Osteoblast (primary cell): Measurements from ENCODE around the gene UPB1. TPM values are rescaled to one million over a fixed set of nuclear protein-coding genes. Genes with fewer than 3 reads are reported as not detected.

Experiments
- DNase-seq: peaks from one replicate; pipeline ENCODE4 v3.0.0; 2011; ENCODE audit warnings: low spot score, mixed read lengths; ENCODE audit not compliant: insufficient read length; ENCODE audit errors: missing footprints
- H2AFZ ChIP-seq: 2 replicates; pipeline ENCODE4 v1.6.0; 2011; ENCODE audit warnings: mild to moderate bottlenecking, low read length
- H3K27ac ChIP-seq: 2 replicates; pipeline ENCODE4 v1.5.1; 2011; ENCODE audit warnings: mild to moderate bottlenecking, low read depth, low read length, moderate library complexity
- H3K27me3 ChIP-seq: 2 replicates; pipeline ENCODE4 v1.6.0; 2012; ENCODE audit warnings: mild to moderate bottlenecking, control low read depth, inconsistent platforms, low read length, moderate library complexity; ENCODE audit not compliant: insufficient read depth
- H3K36me3 ChIP-seq: 2 replicates; pipeline ENCODE4 v1.5.1; 2011; ENCODE audit warnings: mild to moderate bottlenecking, low read length, control low read depth, moderate library complexity; ENCODE audit not compliant: insufficient read depth
- H3K4me1 ChIP-seq: 2 replicates; pipeline ENCODE4 v1.5.1; 2011; ENCODE audit warnings: mild to moderate bottlenecking, low read length, control low read depth, moderate library complexity; ENCODE audit not compliant: insufficient read depth
- H3K4me2 ChIP-seq: 2 replicates; pipeline ENCODE4 v1.6.0; 2011; ENCODE audit warnings: mild to moderate bottlenecking, low read length; ENCODE audit not compliant: insufficient read depth
- H3K4me3 ChIP-seq: fragments of 200-600 bp; sonication (generic); 3 replicates; pipeline ENCODE4 v1.5.1; 2012; ENCODE audit warnings: mild to moderate bottlenecking, low read length, inconsistent platforms; ENCODE audit not compliant: insufficient read depth
- H3K79me2 ChIP-seq: 2 replicates; pipeline ENCODE4 v1.6.0; 2012; ENCODE audit warnings: mild to moderate bottlenecking, low read length, control low read depth, inconsistent platforms; ENCODE audit not compliant: insufficient read depth
- H3K9me3 ChIP-seq: 2 replicates; pipeline ENCODE4 v1.5.1; 2011; ENCODE audit warnings: low read depth, low read length, control low read depth
- H4K20me1 ChIP-seq: 2 replicates; pipeline ENCODE4 v1.6.0; 2012; ENCODE audit warnings: mild to moderate bottlenecking, low read length, control low read depth; ENCODE audit not compliant: insufficient read depth
- CTCF ChIP-seq: IDR thresholded peaks from 2 replicates; pipeline ENCODE4 v1.5.1; 2011; ENCODE audit warnings: mild to moderate bottlenecking, low read depth, low read length, moderate library complexity; ENCODE audit errors: extremely low read depth
- total RNA-seq: library from RNA; depleted of rRNA; stranded (reverse); fragments of >200 nt; gene quantifications from 2 replicates; pipeline ENCODE4 v1.2.3, GENCODE V29; 2012

The UPB1 gene
- total RNA-seq, 1 donor = under 0.01 TPM

- H3K36me3 ChIP-seq = peaks cover 41% of the 10 kb centered on the region
- no peak overlapping the region for H2AFZ ChIP-seq
- no peak for DNase-seq
- no peak overlapping the region for H3K4me2 ChIP-seq
- no peak overlapping the region for H3K4me3 ChIP-seq
- TF ChIP-seq CTCF = no peak
- peaks cover 84% of the 10 kb centered on the region for H3K79me2 ChIP-seq
- peaks cover 33% of the 10 kb centered on the region for H4K20me1 ChIP-seq
- H3K4me1 ChIP-seq = peaks cover 11% of the 10 kb centered on the region
- no peaks in the 10 kb centered on the region for H3K27me3 ChIP-seq
- H3K9me3 ChIP-seq = no peaks in the 10 kb centered on the region
- no peak overlapping the region for H3K27ac ChIP-seq
These were observed 64.3 kb downstream of the UPB1 start for GRCh38 chr22:24559471-24559870.

GRCh38 chr22:24563246-24563645 lies 68.1 kb downstream of the UPB1 start:
- Histone ChIP-seq H3K36me3 (peaks cover 33% of the 10 kb centered on the region), H2AFZ (no peak overlapping the region), H3K4me1 (no peaks in the 10 kb centered on the region), H3K4me3 (no peak overlapping the region), H3K9me3 (no peaks in the 10 kb centered on the region), H3K4me2 (no peak overlapping the region), H3K27me3 (no peaks in the 10 kb centered on the region), H3K27ac (no peak overlapping the region), H4K20me1 (peaks cover 50% of the 10 kb centered on the region), H3K79me2 (peaks cover 90% of the 10 kb centered on the region)
- TF ChIP-seq CTCF = no peak
- DNase-seq = no peak

GRCh38 chr22:24564376-24565058 lies 69.4 kb downstream of the UPB1 start:
- H3K27ac ChIP-seq = no peak overlapping the region
- H3K36me3 ChIP-seq = peaks cover 29% of the 10 kb centered on the region
- H3K79me2 ChIP-seq = peaks cover 85% of the 10 kb centered on the region
- no peak for TF ChIP-seq CTCF
- H3K9me3 ChIP-seq = no peaks in the 10 kb centered on the region
- H3K4me2 ChIP-seq = no peak overlapping the region
- no peaks in the 10 kb centered on the region for H3K4me1 ChIP-seq
- no peaks in the 10 kb centered on the region for H3K27me3 ChIP-seq
- H3K4me3 ChIP-seq = no peak overlapping the region
- H4K20me1 ChIP-seq = peaks cover 46% of the 10 kb centered on the region
- no peak overlapping the region for H2AFZ ChIP-seq
- peak; percentile 31 for DNase-seq

GRCh38 chr22:24565077-24565476 lies 69.9 kb downstream of the UPB1 start:
- Histone ChIP-seq H4K20me1 (peaks cover 44% of the 10 kb centered on the region), H3K9me3 (no peaks in the 10 kb centered on the region), H3K4me1 (no peaks in the 10 kb centered on the region), H3K79me2 (peaks cover 87% of the 10 kb centered on the region), H2AFZ (no peak overlapping the region), H3K4me3 (no peak overlapping the region), H3K4me2 (no peak overlapping the region), H3K27ac (no peak overlapping the region), H3K27me3 (no peaks in the 10 kb centered on the region), H3K36me3 (peaks cover 31% of the 10 kb centered on the region)
- TF ChIP-seq CTCF = no peak
- DNase-seq = no peak
